Endothelial cell of umbilical vein (primary cell): ENCODE measurements around the gene C12orf60. TPM values are rescaled to one million over a fixed set of nuclear protein-coding genes. Genes with fewer than 3 reads are reported as not detected.
A peak's percentile ranks its signal among the peaks of the same experiment; 100 is the strongest.

Source experiments
- Bru-seq: library from RNA; stranded (reverse); fragments of 400-500 nt; gene quantifications from one replicate; lab custom pipeline; 2021; lab: Mats Ljungman, UMichigan
- BruChase-seq, 2 experiments: library from RNA; stranded (reverse); fragments of 400-500 nt; gene quantifications; one replicate each; lab custom pipeline; 2021; lab: Mats Ljungman, UMichigan
- BruUV-seq: library from RNA; stranded (reverse); fragments of 400-500 nt; replicated peaks from 2 replicates; lab custom pipeline; 2021; lab: Mats Ljungman, UMichigan
- CTCF ChIA-PET: fragments of 300-600, 350-600 bp; sonication (Branson Sonifier 250); formaldehyde crosslinking; loops from one replicate; lab custom pipeline; 2021; ENCODE audit warnings: antibody characterized with exemption, inconsistent platforms; lab: Charles Lee
- POLR2A ChIA-PET: fragments of 300-600, 350-600 bp; sonication (Branson Sonifier 250); formaldehyde crosslinking; loops from one replicate; lab custom pipeline; 2021; ENCODE audit warnings: antibody characterized with exemption, inconsistent platforms; lab: Charles Lee
- DNase-seq: peaks from one replicate; pipeline ENCODE4 v3.0.0-alpha.2; 2011; ENCODE audit warnings: low read depth, low spot score
- FAIRE-seq: peaks from 2 replicates; lab custom pipeline; 2011; peaks lifted over from hg19 to GRCh38; lab: Jason Lieb, UNC
- H2AFZ ChIP-seq: 2 replicates; pipeline ENCODE4 v1.6.0; 2012; ENCODE audit warnings: low read depth, low read length, control low read depth, inconsistent platforms
- H3K27ac ChIP-seq: 2 replicates; pipeline ENCODE4 v1.5.1; 2011; ENCODE audit warnings: low read depth, mild to moderate bottlenecking, control low read depth, low read length, moderate library complexity; ENCODE audit not compliant: insufficient read depth
- H3K27me3 ChIP-seq, 2 experiments: 2 replicates each; pipeline versions ENCODE4 v1.6.0 to v1.6.1; 2011; ENCODE audit warnings: low read length in 2 of 2, mixed read lengths in 1 of 2; ENCODE audit not compliant: control insufficient read depth in 2 of 2, insufficient read depth in 2 of 2
- H3K36me3 ChIP-seq, 2 experiments: 2 replicates in 1 of 2; 3 replicates in 1 of 2; pipeline ENCODE4 v1.5.1; 2011; ENCODE audit warnings: low read length in 2 of 2, mild to moderate bottlenecking in 1 of 2, moderate library complexity in 1 of 2; ENCODE audit not compliant: control insufficient read depth in 2 of 2, insufficient read depth in 2 of 2; ENCODE audit errors: extremely low read depth in 1 of 2
- H3K4me1 ChIP-seq: 3 replicates; pipeline ENCODE4 v1.5.1; 2011; ENCODE audit warnings: mild to moderate bottlenecking, low read length; ENCODE audit not compliant: control insufficient read depth, insufficient read depth; ENCODE audit errors: extremely low read depth
- H3K4me2 ChIP-seq: 2 replicates; pipeline ENCODE4 v1.6.1; 2011; ENCODE audit warnings: low read length, control low read depth, mixed read lengths; ENCODE audit not compliant: insufficient read depth
- H3K4me3 ChIP-seq, 3 experiments: fragments of 200-600 bp in 1 of 3; sonication (generic), shearing (Covaris generic) in 1 of 3; replicated peaks in 1 of 3; 2 replicates each; pipeline ENCODE4 v1.5.1; 2011 to 2016; ENCODE audit warnings: control low read depth in 3 of 3, low read length in 3 of 3, mild to moderate bottlenecking in 2 of 3, inconsistent platforms in 1 of 3, low read depth in 1 of 3, moderate library complexity in 1 of 3; ENCODE audit not compliant: insufficient read depth in 1 of 3
- H3K79me2 ChIP-seq: 2 replicates; pipeline ENCODE4 v1.6.0; 2012; ENCODE audit warnings: low read length, inconsistent platforms; ENCODE audit not compliant: control insufficient read depth, insufficient read depth
- H3K9ac ChIP-seq: replicated peaks from 2 replicates; pipeline ENCODE3; 2011; ENCODE audit warnings: low read length, control low read depth; ENCODE audit not compliant: insufficient read depth; ENCODE audit errors: extremely low read depth
- H3K9me1 ChIP-seq: replicated peaks from 3 replicates; pipeline ENCODE4 v1.6.0; 2011; ENCODE audit warnings: mild to moderate bottlenecking, low read length; ENCODE audit not compliant: control insufficient read depth, insufficient read depth; ENCODE audit errors: extremely low read depth
- H3K9me3 ChIP-seq: replicated peaks from 2 replicates; pipeline ENCODE4 v1.5.1; 2012; ENCODE audit warnings: low read length, inconsistent platforms; ENCODE audit not compliant: control insufficient read depth, insufficient read depth
- H4K20me1 ChIP-seq: replicated peaks from 2 replicates; pipeline ENCODE3; 2011; ENCODE audit warnings: mild to moderate bottlenecking, low read length; ENCODE audit not compliant: control insufficient read depth, insufficient read depth; ENCODE audit errors: extremely low read depth
- MAX ChIP-seq: IDR thresholded peaks from 2 replicates; pipeline ENCODE4 v1.6.1; 2011; ENCODE audit not compliant: insufficient read depth, insufficient read length
- POLR2A ChIP-seq: IDR thresholded peaks from 2 replicates; pipeline ENCODE4 v1.6.1; 2012; ENCODE audit warnings: low read depth, mild to moderate bottlenecking, control low read depth, low read length
- POLR2AphosphoS5 ChIP-seq: IDR thresholded peaks from 2 replicates; pipeline ENCODE4 v1.6.1; 2012; ENCODE audit warnings: low read depth, mild to moderate bottlenecking, control low read depth, low read length, moderate library complexity; ENCODE audit not compliant: insufficient read depth
- dilution Hi-C: fragments of 300-500 bp; cut with MboI; formaldehyde crosslinking; loops from one replicate; pipeline ENCODE4 v1.15.0; 2019; ENCODE audit warnings: low sequenced_read_pairs; ENCODE audit not compliant: extremely low pct_ligation_motif_present
- intact Hi-C: fragments of 100-400 bp; cut with micrococcal nuclease; formaldehyde crosslinking; loops from one replicate; pipeline ENCODE4 v1.10.0; 2022
- long read RNA-seq: library from polyadenylated mRNA; stranded (forward); transcript quantifications from one replicate; pipeline ENCODE4 v2.0.0, GENCODE V29; 2021
- polyA minus RNA-seq, 3 experiments: library from RNA; depleted of rRNA, polyadenylated mRNA; stranded (reverse); fragments of >200 nt; gene quantifications; 1 replicate in 1 of 3; 2 replicates in 2 of 3; pipeline ENCODE4 v1.2.3, GENCODE V29; 2011
- polyA plus RNA-seq, 4 experiments: library from polyadenylated mRNA; depleted of rRNA in 3 of 4; stranded (reverse) in 3 of 4; unstranded in 1 of 4; fragments of >200 nt; gene quantifications; 2 replicates each; pipeline versions ENCODE4 v1.2.1 to v1.2.3, GENCODE V29; 2011 to 2012; ENCODE audit warnings: missing spikeins in 1 of 4
- total RNA-seq: library from RNA; stranded (reverse); gene quantifications from 2 replicates; pipeline ENCODE4 v1.2.3, GENCODE V29; 2021

Gene C12orf60
- total RNA-seq (1.1 and 1.3 TPM in 2 replicates), polyA plus RNA-seq (0.52 and 0.57 TPM in 2 replicates), polyA minus RNA-seq (0.19 and 3.8 TPM in 2 replicates), Bru-seq, nascent RNA (percentile 42 among the genes with signal in this experiment), BruChase-seq, experiment 1, labeled RNA remaining after a 6-hour chase (percentile 21 among the genes with signal in this experiment), BruChase-seq, experiment 2, labeled RNA remaining after a 2-hour chase (percentile 30 among the genes with signal in this experiment)
- 0.87 and 1.1 TPM in 2 replicates for polyA plus RNA-seq (2011; cell fraction: cytosol; rRNA removed)
- polyA plus RNA-seq (2011; cell fraction: nucleus; rRNA removed) = 0.81 and 1.2 TPM in 2 replicates
- polyA plus RNA-seq (2012) = 2.5 and 2.8 TPM in 2 replicates
- polyA minus RNA-seq (2011; cell fraction: cytosol; rRNA and poly(A)+ RNA removed) = not detected
- polyA minus RNA-seq (2011; cell fraction: nucleus; rRNA and poly(A)+ RNA removed) = 0.67 and 1.3 TPM in 2 replicates
- long read RNA-seq, transcript C12orf60-201 (2 exons, 1,684 nt) = major isoform, 5 of 8 reads
- long read RNA-seq, partial matches to known transcripts = 0 of 8 reads
- long read RNA-seq, other reads (novel, unspliced or antisense) = 3 of 8 reads

GRCh38 chr12:14803011-14803829 lies at the start of gene C12orf60, which contains the start of gene WBP11:
Gene C12orf60, plus strand, starts transcription at chr12:14803670. Its CDS starts 19,266 bp downstream, at chr12:14822936.
Gene WBP11, minus strand, starts transcription at chr12:14803478. Its CDS starts 2,095 bp downstream, at chr12:14801383.
- Histone ChIP-seq H4K20me1 (no peaks in the 10 kb centered on the region), H2AFZ (peak within 1 kb of the TSS; percentile 88), H3K9me1 (no peaks in the 10 kb centered on the region), H3K4me3 (peak within 1 kb of the TSS; percentile 82 to 98 (median 97)), H3K27ac (peak within 1 kb of the TSS; percentile 90), H3K9me3 (no peaks in the 10 kb centered on the region), H3K27me3 (no peaks in the 10 kb centered on the region), H3K36me3 (peaks cover 4 to 9% of the 10 kb centered on the region in 2 experiments), H3K4me1 (peaks cover 17% of the 10 kb centered on the region), H3K4me2 (peak within 1 kb of the TSS; percentile 95), H3K79me2 (peaks cover 42% of the 10 kb centered on the region), H3K9ac (peak within 1 kb of the TSS; percentile 97)
- CTCF ChIA-PET = interaction anchor here (0.8 to 3.2 kb wide), 12 partner anchors 8 to 565 kb away, joined by 3 to 20 read pairs (median 6); partner anchors contain the start of gene RERG
- dilution Hi-C loops (no loop called here), intact Hi-C loops (loop anchor here (1.0 kb wide), 6 partner anchors 29 to 418 kb away; partner anchors contain the start of gene ARHGDIB)
- TF ChIP-seq MAX (no peak), POLR2AphosphoS5 (peak; percentile 80), POLR2A (peak; percentile 92)
- FAIRE-seq (peak; percentile 96), DNase-seq (peak; percentile 99)
- POLR2A ChIA-PET = interaction anchor here (0.7 to 1.3 kb wide), 7 partner anchors 8 to 157 kb away, joined by 3 to 12 read pairs (median 3); a partner anchor contains a TSS
- BruUV-seq = TSS peak; percentile 57
